Activated CD4-positive, alpha-beta T cell treated with anti-CD3 and anti-CD28 coated beads, Interleukin-2, Interleukin-6, amounts not matched to agents 100 ng/mL and 50 ng/mL, durations not matched to agents 16 hours and 8 hours (primary cell): Measurements from ENCODE around the gene ZNF280D.
A peak's percentile ranks its signal among the peaks of the same experiment; 100 is the strongest.

Experiments used
- DNase-seq: peaks from one replicate; pipeline ENCODE4 v3.0.0-alpha.2; 2020

ZNF280D gene

DNA sequence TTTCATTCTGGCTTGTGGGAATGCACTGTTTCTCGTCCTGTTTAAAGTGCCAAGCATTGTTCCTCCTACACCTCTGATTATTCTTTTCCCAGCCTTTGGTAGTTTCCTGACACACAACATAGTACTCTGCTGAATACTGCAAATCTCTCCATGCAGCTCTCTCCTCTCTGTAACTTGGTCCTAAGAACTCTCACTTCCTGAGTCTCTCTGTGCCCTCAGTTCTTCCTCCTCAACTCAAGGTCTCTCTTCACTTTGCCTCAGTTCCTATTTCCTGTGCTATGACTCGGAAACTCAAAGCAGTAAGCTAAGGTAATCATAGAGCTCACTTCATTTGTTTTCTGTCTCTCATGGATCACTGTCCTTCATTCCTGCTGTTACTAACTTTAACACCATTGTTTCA, 113.4 kb downstream of the ZNF280D start:
- DNase-seq, result no peak

DNA sequence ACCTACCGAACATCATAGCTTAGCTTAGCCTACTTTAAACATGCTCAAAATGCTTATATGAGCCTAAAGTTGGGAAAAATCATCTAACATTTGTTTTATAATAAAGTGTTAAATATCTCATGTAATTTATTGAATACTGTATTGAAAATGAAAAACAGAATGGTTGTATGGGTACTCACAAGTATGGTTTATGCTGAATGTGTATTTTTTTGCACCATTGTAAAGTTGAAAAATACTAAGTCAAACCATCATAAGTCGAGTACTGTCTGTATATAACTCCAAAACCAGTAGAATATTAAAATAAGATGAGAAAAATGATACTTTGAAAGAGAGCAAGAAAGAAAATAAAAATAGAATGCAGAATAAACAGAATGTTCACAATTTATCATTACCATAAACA, 115.7 kb downstream of the ZNF280D start:
- no peak for DNase-seq

GRCh38 chr15:56616551-56616950, 116.8 kb downstream of the ZNF280D start:
- no peak for DNase-seq

DNA sequence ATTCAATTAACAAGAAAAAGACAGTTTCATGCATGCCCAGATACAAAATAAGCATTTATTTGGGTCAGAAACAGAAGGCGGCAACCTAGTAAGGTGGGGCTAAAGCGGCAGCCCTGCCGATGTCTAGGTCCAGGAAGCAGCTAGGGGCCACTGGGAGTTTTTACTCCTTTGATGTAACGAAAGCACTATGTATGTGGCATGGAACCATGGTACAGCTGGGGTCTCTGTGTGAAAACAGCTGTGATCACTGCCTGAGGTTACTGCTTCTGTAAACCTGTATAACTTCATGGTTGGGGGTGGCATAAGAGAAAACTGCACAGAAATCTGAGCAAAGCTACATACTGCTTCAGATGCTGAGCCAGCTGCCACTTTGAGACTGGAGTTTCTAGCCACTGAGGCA, 119.5 kb downstream of the ZNF280D start:
- no peak for DNase-seq

DNA sequence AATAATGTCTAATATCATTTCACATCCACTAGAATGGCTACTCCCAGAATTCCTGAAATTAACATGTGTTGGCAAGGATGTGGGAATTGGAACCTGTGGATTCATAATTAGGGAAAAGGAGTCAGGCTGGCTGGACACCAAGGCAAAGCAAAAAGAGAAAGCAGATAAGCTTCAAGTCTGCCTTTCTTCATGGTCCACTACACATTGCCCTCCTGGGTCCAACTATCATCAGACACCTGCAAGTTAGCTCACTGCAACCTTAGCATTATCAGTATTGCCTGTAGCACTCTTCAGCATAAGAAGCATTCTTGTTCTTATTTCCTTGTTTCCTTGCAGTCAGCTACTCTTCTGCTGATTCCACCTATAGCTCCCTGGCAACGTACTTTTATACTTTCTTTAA, 124.3 kb downstream of the ZNF280D start:
- DNase-seq, result no peak

GRCh38 chr15:56608140-56608778, 125.0 kb downstream of the ZNF280D start:
- DNase-seq, result peak; percentile 12

DNA sequence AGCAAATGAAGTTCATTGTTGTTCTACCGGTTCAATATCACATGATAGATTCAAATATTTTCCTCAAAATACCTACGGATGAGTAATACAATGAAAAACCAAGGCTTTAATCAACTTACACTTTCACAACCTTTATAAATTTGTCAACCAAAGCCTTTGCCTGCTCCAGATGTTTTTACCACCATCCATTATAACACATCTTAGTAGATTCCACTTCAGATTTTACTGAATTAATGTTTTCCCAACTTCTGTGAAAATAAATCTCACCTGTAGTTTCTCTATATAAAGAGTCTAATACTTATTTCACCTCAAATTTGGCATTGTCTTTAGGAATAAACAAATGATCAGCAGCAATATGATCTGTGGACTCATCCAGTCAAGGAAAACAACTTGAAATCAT, 131.1 kb downstream of the ZNF280D start:
- no peak for DNase-seq

DNA sequence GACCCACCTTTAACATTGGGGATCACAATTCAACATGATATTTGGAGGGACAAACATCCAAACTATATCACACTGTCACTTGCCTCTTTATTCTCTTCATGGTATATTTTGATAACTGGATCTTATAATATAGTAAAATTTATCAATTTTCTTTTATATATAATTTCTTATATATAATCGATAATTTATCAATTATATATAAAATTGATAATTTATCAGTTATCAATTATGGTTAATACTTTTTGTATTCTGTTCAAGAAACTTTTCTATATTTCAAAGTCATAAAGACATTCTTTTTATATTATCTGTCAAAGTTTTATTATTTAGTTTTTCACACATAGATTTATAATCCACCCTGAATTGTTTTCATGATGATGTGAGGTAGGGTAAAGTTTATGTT, 132.9 kb downstream of the ZNF280D start:
- no peak for DNase-seq

GRCh38 chr15:56598991-56599390, 134.3 kb downstream of the ZNF280D start:
- DNase-seq, result no peak

DNA sequence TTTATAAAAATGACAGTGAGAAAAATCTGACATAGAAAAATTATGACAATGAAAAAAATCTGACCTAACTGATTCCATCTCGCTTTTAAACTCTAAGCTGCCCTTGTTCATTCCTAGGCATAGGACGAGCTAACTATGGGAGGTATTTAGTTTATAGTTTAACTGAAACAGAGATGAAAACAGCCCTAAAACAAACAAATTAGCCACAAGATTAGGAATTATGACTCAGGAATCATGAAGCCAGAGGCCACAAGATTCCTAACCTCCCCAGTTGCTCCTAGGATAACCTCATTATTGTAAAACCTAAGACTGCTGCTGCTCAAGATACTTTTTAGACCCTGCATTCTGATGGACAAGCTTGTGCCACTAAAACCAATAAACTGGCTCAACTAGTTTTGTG, 145.6 kb downstream of the ZNF280D start:
- DNase-seq, result no peak

GRCh38 chr15:56586206-56586605, 147.1 kb downstream of the ZNF280D start:
- no peak for DNase-seq

- no peak for DNase-seq
Measured at GRCh38 chr15:56582785-56583184, 150.5 kb downstream of the ZNF280D start.
